CD14-positive monocyte (primary cell): ENCODE measurements around the gene UBE2G2. TPM values are rescaled to one million over a fixed set of nuclear protein-coding genes. Genes with fewer than 3 reads are reported as not detected.

Experiments used
- DNase-seq, 3 donors: peaks; one replicate each; pipeline ENCODE4 v3.0.0-alpha.2; 2011 to 2022
- H2AFZ ChIP-seq: 2 replicates; pipeline ENCODE4 v1.6.0; 2012; ENCODE audit warnings: mild to moderate bottlenecking, low read depth, low read length, inconsistent platforms; ENCODE audit not compliant: insufficient read depth, poor library complexity, severe bottlenecking
- H3K27ac ChIP-seq, 2 donors: 1 replicate in 1 of 2; 2 replicates in 1 of 2; pipeline ENCODE4 v1.5.1; 2012 to 2013; ENCODE audit warnings: low read length in 2 of 2, control low read depth in 1 of 2, inconsistent platforms in 1 of 2, low read depth in 1 of 2, mild to moderate bottlenecking in 1 of 2
- H3K27me3 ChIP-seq, 2 donors: one replicate each; pipeline versions ENCODE4 v1.6.0 to v1.6.1; 2011 to 2013; ENCODE audit warnings: low read length in 2 of 2; ENCODE audit not compliant: control insufficient read depth in 2 of 2, insufficient read depth in 2 of 2
- H3K36me3 ChIP-seq, 2 donors: replicated peaks in 1 of 2; 1 replicate in 1 of 2; 2 replicates in 1 of 2; pipeline versions ENCODE4 v1.5.1 to v1.6.1; 2012 to 2013; ENCODE audit warnings: low read length in 2 of 2, control low read depth in 1 of 2, inconsistent platforms in 1 of 2, mild to moderate bottlenecking in 1 of 2; ENCODE audit not compliant: insufficient read depth in 2 of 2, control insufficient read depth in 1 of 2
- H3K4me1 ChIP-seq, 2 donors: 1 replicate in 1 of 2; 2 replicates in 1 of 2; pipeline versions ENCODE4 v1.5.1 to v1.6.1; 2012 to 2013; ENCODE audit warnings: low read length in 2 of 2, control low read depth in 1 of 2, inconsistent platforms in 1 of 2, mild to moderate bottlenecking in 1 of 2, moderate library complexity in 1 of 2; ENCODE audit not compliant: insufficient read depth in 2 of 2, control insufficient read depth in 1 of 2
- H3K4me2 ChIP-seq: replicated peaks from 2 replicates; pipeline ENCODE3; 2012; ENCODE audit warnings: low read length, moderate library complexity, mild to moderate bottlenecking; ENCODE audit not compliant: poor library complexity, severe bottlenecking; ENCODE audit errors: extremely low read depth
- H3K4me3 ChIP-seq, 3 experiments: fragments of 200-600 bp in 1 of 3; sonication (generic) in 1 of 3; replicated peaks in 1 of 3; 1 replicate in 2 of 3; 2 replicates in 1 of 3; pipeline ENCODE4 v1.5.1; 2011 to 2013; ENCODE audit warnings: low read length in 3 of 3, mild to moderate bottlenecking in 3 of 3, control low read depth in 2 of 3, low read depth in 2 of 3, inconsistent platforms in 1 of 3, moderate library complexity in 1 of 3
- H3K79me2 ChIP-seq: 2 replicates; pipeline ENCODE4 v1.6.0; 2012; ENCODE audit warnings: mild to moderate bottlenecking, control low read depth, inconsistent platforms, low read length, moderate library complexity; ENCODE audit not compliant: insufficient read depth
- H3K9ac ChIP-seq: 2 replicates; pipeline ENCODE4 v1.6.0; 2017; ENCODE audit warnings: low read length, mild to moderate bottlenecking; ENCODE audit not compliant: insufficient read depth, poor library complexity, severe bottlenecking
- H3K9me3 ChIP-seq, 2 donors: replicated peaks in 1 of 2; 1 replicate in 1 of 2; 2 replicates in 1 of 2; pipeline versions ENCODE4 v1.5.1 to v1.6.1; 2012 to 2013; ENCODE audit warnings: low read length in 2 of 2, control low read depth in 1 of 2; ENCODE audit not compliant: control insufficient read depth in 1 of 2, insufficient read depth in 1 of 2
- H4K20me1 ChIP-seq: 2 replicates; pipeline ENCODE4 v1.6.0; 2012; ENCODE audit warnings: mild to moderate bottlenecking, low read length, control low read depth, moderate library complexity; ENCODE audit not compliant: insufficient read depth
- H3K27ac Mint-ChIP-seq, 7 donors: one replicate each; pipeline ENCODE4 v1.8.0; 2020; ENCODE audit warnings: mild to moderate bottlenecking in 7 of 7, mixed read lengths in 7 of 7, moderate library complexity in 6 of 7, inconsistent platforms in 2 of 7
- H3K27me3 Mint-ChIP-seq, 3 donors: one replicate each; pipeline ENCODE4 v1.8.0; 2021 to 2022; ENCODE audit warnings: low read depth in 3 of 3, mild to moderate bottlenecking in 3 of 3, mixed read lengths in 3 of 3, moderate library complexity in 3 of 3, inconsistent platforms in 1 of 3
- H3K36me3 Mint-ChIP-seq, 2 donors: one replicate each; pipeline ENCODE4 v1.8.0; 2020; ENCODE audit warnings: mixed read lengths in 2 of 2, inconsistent platforms in 1 of 2, mild to moderate bottlenecking in 1 of 2
- H3K4me1 Mint-ChIP-seq: one replicate; pipeline ENCODE4 v1.8.0; 2020; ENCODE audit warnings: mild to moderate bottlenecking, mixed read lengths
- H3K4me3 Mint-ChIP-seq, 2 donors: one replicate each; pipeline ENCODE4 v1.8.0; 2020; ENCODE audit warnings: mild to moderate bottlenecking in 2 of 2, mixed read lengths in 2 of 2, moderate library complexity in 1 of 2
- H3K9me3 Mint-ChIP-seq, 7 donors: one replicate each; pipeline ENCODE4 v1.8.0; 2020 to 2022; ENCODE audit warnings: mixed read lengths in 7 of 7, mild to moderate bottlenecking in 6 of 7, moderate library complexity in 6 of 7, inconsistent platforms in 2 of 7
- WGBS: methylation state at CpG from one replicate; pipeline ENCODE4 v1.1.5; 2013; ENCODE audit warnings: missing lambda C conversion rate; ENCODE audit not compliant: insufficient coverage; 5-methylcytosine and 5-hydroxymethylcytosine counted together
- intact Hi-C, 2 donors: fragments of 100-400 bp; cut with micrococcal nuclease; formaldehyde crosslinking; loops; one replicate each; pipeline versions ENCODE4 v1.15.0 to v1.15.1; 2023
- polyA plus RNA-seq, 3 donors: library from polyadenylated mRNA; depleted of rRNA in 1 of 3; unstranded in 2 of 3; stranded (reverse) in 1 of 3; fragments of 300-500 nt in 2 of 3; fragments of >200 nt in 1 of 3; fragmentation: Illumina TruSeq in 2 of 3; gene quantifications; 1 replicate in 2 of 3; 2 replicates in 1 of 3; pipeline ENCODE4 v1.2.3, GENCODE V29; 2012 to 2021
- TF ChIP-seq, protein P1 (sequence below): fragments of 200-600 bp; IDR thresholded peaks from one replicate; pipeline ENCODE4 v1.8.0; 2022; ENCODE audit warnings: antibody characterized with exemption, mild to moderate bottlenecking

Gene UBE2G2
- polyA plus RNA-seq, 3 donors, result 22.5 to 123 (median 31.0) TPM

- H3K27ac ChIP-seq, result no peak overlapping the region
- H3K27me3 ChIP-seq, result no peaks in the 10 kb centered on the region
- Mint-ChIP-seq H3K4me3 (peak overlapping the region in 1 of 2 donors; percentile 43), H3K27me3 (peaks cover 3 to 7% (median 3%) of the 10 kb centered on the region in 3 donors), H3K36me3 (peaks cover 0 to 11% of the 10 kb centered on the region in 2 donors), H3K4me1 (peaks cover 23% of the 10 kb centered on the region), H3K27ac (peak overlapping the region in 6 of 7 donors; percentile 28 to 78 (median 57)), H3K9me3 (peaks cover 21 to 54% (median 49%) of the 10 kb centered on the region in 7 donors)
- WGBS, result over 99% methylated on average over 33 of the region's 33 CpGs
- no peaks in the 10 kb centered on the region for H3K36me3 ChIP-seq
- no peak overlapping the region for H3K4me3 ChIP-seq
- no peak overlapping the region for H3K9ac ChIP-seq
- intact Hi-C loops, result loop anchor here (2.0 to 10.0 kb wide), 9 partner anchors 38 to 818 kb away; partner anchors contain the start of genes CFAP410 (in 2 of the 2), PTTG1IP (in 2 of the 2) and LRRC3 (in 1 of the 2)
- H3K79me2 ChIP-seq, result peaks cover 30% of the 10 kb centered on the region
- DNase-seq, result no peak
- H4K20me1 ChIP-seq, result peaks cover 30% of the 10 kb centered on the region
- no peak overlapping the region for H2AFZ ChIP-seq
- H3K4me1 ChIP-seq, result peaks cover 11 to 25% of the 10 kb centered on the region in 2 donors
- TF ChIP-seq, protein P1, sequence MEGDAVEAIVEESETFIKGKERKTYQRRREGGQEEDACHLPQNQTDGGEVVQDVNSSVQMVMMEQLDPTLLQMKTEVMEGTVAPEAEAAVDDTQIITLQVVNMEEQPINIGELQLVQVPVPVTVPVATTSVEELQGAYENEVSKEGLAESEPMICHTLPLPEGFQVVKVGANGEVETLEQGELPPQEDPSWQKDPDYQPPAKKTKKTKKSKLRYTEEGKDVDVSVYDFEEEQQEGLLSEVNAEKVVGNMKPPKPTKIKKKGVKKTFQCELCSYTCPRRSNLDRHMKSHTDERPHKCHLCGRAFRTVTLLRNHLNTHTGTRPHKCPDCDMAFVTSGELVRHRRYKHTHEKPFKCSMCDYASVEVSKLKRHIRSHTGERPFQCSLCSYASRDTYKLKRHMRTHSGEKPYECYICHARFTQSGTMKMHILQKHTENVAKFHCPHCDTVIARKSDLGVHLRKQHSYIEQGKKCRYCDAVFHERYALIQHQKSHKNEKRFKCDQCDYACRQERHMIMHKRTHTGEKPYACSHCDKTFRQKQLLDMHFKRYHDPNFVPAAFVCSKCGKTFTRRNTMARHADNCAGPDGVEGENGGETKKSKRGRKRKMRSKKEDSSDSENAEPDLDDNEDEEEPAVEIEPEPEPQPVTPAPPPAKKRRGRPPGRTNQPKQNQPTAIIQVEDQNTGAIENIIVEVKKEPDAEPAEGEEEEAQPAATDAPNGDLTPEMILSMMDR, result no peak
- peaks cover 29 to 44% of the 10 kb centered on the region in 2 donors for H3K9me3 ChIP-seq
- no peak overlapping the region for H3K4me2 ChIP-seq
Observed at GRCh38 chr21:44819283-44820243, 17.9 kb upstream of the UBE2G2 start.

DNA sequence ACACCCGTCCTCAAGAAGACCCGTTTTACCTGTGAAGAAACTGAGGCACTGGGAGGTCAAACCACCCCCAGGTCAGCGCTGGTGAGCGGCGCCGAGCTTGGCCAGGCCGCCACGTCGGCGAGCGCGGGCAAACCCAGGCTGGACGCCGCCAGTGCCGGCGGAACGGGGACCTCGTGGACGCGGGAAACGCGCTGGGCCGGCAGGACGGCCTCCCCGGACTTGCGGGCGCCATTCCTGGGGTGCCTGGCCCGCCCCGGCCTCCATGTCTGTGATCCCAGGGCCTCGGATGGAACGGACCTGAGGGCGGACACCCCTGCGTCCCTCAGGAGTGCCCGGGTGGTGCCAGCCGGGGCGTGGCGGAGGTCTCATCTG lies 17.0 kb upstream of the UBE2G2 start:
- peaks cover 23% of the 10 kb centered on the region for H3K4me1 Mint-ChIP-seq
- H3K27ac Mint-ChIP-seq, result peak overlapping the region in 3 of 7 donors; percentile 50 to 78 (median 51)
- Histone ChIP-seq H3K9me3 (peaks cover 26 to 36% of the 10 kb centered on the region in 2 donors), H3K4me2 (peak overlapping the region; percentile 89), H2AFZ (peak overlapping the region; percentile 83), H3K9ac (peak overlapping the region; percentile 95), H3K79me2 (peaks cover 40% of the 10 kb centered on the region), H3K4me3 (peak overlapping the region; percentile 39 to 79 (median 70)), H3K4me1 (peaks cover 11 to 25% of the 10 kb centered on the region in 2 donors), H3K27me3 (no peaks in the 10 kb centered on the region), H3K36me3 (peaks cover 5 to 8% of the 10 kb centered on the region in 2 donors), H4K20me1 (peaks cover 40% of the 10 kb centered on the region), H3K27ac (peak overlapping the region in 1 of 2 donors; percentile 91)
- TF ChIP-seq, protein P1, result no peak
- H3K4me3 Mint-ChIP-seq, result peak overlapping the region; percentile 39 to 60
- WGBS, result 55% methylated on average over 36 of the region's 37 CpGs
- intact Hi-C loops, result loop anchor here (2.0 to 10.0 kb wide), 8 partner anchors 54 to 819 kb away; partner anchors contain the start of genes CFAP410 (in 2 of the 2), PTTG1IP (in 2 of the 2) and LRRC3 (in 1 of the 2)
- DNase-seq, result no peak
- peaks cover 19 to 47% (median 43%) of the 10 kb centered on the region in 7 donors for H3K9me3 Mint-ChIP-seq
- H3K36me3 Mint-ChIP-seq, result peaks cover under 1 to 19% of the 10 kb centered on the region in 2 donors
- peaks cover 3 to 7% (median 3%) of the 10 kb centered on the region in 3 donors for H3K27me3 Mint-ChIP-seq
